HG03565 (cell line): ENCODE data around the gene ITPR3.

Source experiments
- ATAC-seq: cut with Tn5 transposase; IDR thresholded peaks from one replicate; pipeline ENCODE4 v1.9.1; 2021; ENCODE audit warnings: mild to moderate bottlenecking, moderate library complexity; ENCODE audit not compliant: unreplicated experiment

The ITPR3 gene

DNA sequence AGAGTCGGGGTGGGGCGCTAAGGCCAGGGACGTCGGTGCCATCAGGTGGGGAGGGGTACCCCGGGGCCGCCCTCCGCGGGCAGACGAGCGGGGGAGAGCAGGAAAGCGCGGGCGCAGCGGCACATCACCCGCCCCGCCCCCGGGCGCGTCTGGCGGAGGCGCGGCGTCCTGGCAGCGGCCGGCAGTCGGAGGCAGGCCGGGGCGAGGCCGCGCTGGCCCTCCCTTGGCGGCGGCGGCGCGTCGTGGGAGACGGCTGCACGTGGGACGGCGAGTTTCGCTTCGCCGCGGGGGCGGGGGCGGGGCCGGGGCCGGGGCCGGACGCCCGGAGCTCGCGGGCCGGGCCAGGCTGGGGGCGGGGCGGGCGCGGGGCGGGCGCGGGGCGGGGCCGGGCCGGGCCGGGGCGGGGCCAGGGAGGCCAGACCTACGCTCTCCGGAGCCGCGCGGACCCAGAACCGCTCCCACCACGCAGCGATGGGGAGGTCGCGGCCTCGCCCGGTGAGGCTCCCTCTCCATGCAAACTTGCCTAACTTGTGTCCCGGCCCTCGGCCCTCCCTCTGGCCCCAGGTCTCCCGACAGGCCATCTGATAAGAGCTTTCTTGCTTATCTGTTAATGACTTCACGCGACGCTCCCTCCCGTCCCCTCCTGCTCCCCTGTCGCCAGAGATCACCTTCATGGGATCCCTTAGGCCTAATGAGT, 12.5 kb downstream of the ITPR3 start:
- ATAC-seq: peak; percentile 54

DNA sequence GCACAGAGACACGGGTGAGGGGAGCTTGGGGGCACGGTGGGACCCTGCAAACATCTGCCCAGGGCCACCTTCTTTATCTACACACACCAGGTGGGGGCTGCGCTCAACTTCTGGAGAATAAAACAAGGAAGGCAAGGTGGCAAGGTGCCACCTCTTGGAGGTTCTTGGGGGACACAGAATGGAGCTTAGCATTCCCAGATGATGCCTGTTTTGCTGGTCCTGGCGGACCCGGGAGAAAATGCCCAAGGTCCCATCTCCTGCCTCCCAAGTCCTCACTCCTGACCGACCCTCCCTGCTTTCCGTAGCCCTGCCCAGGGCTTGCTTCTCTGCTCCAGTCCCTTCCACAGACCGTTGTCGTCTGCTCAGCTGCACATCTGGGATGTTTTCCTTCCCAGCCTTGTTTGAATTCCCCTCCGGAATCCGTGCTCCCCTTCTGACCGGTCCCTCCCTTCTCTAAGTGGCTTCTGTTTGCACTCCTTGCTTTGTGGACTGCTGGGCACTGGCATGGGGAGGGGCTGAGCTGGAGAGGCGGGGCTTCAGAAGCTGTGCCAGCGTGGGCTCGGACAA, 13.1 kb downstream of the ITPR3 start:
- ATAC-seq: no peak

DNA sequence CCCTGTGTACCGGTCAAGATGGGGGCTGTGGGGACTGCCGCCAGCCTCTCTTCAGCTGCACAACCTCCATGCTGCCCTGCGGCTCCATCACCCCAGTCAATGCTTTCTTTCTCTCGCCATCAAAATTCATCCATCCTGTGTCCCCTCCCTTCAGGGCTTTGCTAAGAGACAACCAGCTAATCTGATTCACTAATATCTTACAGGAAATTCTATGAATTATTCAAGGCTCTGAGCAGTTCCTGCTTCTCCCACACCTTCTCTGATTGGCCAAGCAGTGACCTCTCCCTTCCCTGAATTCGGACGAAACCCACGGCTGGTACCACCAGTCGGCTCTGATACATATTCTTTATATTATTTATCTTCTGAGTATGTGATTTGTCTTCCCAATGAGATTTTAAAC, 13.8 kb downstream of the ITPR3 start:
- ATAC-seq: no peak

DNA sequence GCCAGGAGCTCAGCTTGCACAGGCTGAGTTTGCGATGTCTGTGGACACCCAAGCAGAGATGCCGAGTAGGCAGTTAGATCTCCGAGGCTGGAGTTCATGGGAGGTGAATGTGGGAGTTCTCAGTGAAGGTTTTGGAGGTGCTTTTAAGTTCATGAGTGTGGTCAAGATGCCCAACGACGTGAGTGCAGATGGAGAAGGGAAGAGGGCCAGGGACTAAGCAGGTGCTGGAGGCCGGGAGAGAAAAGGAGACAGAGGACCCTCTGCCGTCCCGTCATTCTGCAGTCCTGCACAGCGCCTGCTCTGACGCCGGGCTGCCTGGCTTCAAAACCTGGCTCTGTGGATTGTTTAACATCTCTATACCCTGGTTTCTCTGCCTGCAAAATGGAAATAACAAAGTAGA, 15.5 kb downstream of the ITPR3 start:
- no peak for ATAC-seq

DNA sequence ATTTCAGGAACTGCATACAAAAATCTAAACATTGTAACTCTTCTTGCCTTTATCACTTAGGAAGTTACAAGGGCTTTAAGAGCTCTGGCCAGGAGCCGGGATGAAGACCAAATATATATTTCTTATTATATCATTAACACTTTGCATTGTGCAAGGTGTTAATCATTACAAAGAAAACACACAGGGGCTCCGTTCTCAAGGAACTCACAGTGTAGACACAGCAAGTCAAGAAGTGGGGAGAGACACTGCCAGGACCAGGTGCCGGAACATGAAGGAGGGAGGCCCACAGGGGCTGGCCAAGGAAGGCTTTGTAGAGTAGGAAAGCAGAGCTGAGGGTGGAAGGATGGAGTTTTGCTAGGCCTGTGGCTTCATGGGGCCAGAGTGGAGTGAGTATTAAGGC, 17.4 kb downstream of the ITPR3 start:
- no peak for ATAC-seq

DNA sequence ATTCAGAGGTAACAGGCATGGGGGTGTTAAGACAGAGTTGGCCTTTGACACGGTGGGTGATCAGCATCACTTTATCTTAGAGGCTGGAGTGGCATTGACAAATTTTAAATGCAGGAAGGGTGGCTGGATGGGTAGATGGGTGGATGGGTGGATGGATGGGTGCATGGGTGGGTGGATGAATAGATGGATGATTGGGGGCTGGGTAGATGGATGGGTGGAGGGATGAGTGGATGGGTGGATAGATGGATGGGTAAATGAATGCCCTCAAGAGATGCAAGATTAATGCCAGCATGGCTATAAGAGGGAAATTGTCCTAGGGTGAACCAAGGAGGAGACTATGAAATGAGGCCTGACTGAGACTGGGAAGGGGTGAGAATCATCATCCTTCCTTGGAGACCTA, 18.4 kb downstream of the ITPR3 start:
- ATAC-seq: no peak

DNA sequence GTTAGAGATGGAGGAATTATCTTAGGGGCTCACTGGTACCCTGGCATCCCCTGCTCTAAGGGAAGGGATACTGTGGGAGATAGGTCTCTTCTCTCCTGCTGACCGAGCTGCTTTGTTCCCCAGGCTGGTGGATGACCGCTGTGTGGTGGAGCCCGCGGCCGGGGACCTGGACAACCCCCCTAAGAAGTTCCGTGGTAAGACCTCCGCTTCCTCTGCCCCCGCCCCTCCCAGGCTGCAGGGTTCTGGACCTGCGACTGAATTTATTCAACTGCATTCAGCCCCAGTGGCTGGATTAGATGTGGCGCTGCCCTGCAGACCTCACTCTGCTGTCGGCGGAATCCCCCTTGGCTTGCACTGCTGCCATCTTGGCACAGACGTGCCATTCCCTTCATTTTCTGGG, 19.2 kb downstream of the ITPR3 start:
- no peak for ATAC-seq

DNA sequence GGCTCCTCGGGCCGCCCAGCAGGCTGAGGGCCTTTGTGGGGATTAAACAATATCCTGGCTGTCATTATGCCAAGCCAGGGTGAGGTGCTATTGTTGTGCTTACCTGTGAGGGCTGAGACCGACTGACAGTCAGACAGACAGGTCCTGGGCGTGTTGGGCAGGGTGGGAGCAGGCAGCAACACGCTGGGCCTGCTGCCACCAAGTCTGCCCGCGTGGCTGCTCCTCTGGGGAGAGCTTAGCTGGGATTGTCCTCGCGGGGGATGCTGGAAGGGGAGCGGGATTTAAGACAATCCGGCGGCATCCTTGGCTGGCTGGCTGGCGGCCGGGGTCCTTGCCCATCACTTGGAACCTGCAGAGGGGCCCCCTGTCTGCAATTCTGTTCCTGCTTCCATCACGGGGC, 20.0 kb downstream of the ITPR3 start:
- no peak for ATAC-seq

DNA sequence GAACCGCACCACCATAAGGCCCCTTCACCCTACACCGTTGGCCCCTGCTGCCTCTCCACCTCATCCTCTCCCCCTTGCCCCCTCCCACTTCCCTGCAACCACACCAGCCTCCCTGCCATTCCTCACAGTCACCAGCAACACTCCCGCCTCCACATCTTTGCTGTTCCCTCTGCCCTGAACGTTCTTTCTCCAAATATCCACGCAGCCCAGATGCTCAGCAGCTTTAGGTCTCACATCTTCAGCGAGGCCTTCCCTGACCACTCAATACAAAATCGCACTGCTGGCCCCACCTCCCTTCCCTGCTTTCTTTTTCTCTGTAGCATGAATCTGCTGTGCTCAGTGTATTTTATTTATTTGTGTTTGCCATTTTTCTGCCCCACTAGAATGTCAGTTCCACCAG, 20.5 kb downstream of the ITPR3 start:
- no peak for ATAC-seq

DNA sequence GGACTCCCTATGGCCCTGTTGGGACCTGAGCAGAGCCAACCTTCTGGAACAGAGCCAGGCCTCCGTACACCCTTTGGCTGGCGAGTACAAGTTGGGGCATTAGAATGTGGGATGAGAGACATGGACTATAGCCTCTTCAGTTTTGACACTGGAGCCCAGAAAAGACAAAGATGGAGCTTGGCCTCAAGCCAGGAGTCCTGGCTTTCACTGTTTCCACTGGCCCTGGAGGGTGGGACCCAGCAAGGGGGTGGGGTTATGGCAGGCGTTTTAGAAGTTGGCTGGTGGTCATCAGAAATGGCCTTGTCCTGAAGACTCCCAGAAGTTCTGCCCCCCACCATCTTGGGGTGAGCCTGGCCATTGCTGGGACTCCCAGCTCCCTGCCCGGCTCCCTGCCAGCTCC, 21.8 kb downstream of the ITPR3 start:
- no peak for ATAC-seq

DNA sequence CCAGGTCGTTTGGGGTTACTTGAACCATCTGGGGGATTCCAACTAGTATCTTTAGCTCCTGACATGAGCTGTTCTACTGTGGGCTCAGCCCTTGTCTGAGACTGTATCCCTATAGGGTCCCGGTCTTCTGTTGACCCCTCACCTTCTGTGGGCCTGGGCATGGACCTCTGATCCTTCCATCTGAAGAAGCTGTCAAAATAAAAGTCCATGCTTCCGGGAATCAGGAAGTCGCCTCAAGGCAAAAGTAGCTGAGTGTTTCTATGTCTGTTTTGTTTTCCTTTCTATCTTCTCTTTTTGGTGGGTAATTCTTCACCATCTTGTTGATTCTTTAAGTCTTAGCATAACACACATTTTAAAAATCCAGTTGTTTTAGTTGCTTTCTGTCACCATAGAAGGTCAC, 30.3 kb downstream of the ITPR3 start:
- ATAC-seq: no peak

DNA sequence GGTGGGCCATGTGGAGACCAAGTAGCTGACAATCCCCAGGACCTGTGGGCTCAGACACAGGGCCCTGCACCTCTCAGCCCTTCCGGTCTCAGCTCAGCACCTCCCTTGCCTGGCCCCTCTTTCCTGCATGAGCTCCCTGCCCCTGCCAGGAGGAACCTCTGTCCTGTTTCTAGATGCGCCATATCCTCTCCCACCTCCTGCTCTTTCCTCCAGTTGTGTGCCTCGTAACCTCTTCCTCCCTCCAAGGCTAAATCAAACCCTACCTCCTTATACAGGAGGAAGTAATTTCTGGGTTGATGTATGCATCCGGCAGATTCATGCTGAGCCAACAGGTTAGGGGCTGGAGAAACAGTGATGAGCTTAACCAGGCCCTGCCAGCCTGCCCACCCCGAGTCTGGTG, 30.9 kb downstream of the ITPR3 start:
- ATAC-seq: no peak

DNA sequence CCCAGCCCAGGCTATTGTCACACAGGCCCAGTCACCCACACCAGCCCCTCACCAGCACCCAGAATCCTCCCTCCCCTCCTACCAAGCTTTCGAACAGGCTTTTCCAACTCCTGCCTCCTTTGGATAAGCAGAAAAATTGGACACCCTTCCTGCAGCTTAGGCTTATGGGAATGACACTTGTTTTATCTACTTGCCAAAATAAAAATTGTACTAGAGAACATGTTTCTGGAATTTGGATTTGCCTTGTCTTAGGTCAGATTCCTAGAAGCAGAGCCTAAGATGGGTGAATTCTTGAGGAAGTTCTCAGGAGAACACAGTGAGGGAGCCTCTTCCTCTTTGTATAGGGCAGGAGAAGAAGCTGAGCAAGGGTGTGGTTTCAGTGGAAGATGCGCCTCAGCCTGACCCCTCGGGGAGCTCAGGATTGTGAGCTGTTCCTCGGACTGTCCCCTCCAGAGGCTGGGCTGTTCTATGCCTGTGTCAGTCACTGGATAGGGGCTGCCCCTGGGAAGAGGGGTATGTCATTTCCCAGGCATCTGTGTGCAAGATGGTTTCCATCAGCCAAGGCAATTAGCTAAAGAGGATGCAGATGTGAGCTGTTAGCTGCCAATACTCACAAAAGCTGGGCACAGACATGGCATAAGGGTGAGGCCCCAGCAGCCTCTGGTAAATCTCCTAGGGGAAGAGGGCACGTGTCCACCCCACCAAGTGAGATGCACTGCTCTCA, 33.9 kb downstream of the ITPR3 start:
- no peak for ATAC-seq

DNA sequence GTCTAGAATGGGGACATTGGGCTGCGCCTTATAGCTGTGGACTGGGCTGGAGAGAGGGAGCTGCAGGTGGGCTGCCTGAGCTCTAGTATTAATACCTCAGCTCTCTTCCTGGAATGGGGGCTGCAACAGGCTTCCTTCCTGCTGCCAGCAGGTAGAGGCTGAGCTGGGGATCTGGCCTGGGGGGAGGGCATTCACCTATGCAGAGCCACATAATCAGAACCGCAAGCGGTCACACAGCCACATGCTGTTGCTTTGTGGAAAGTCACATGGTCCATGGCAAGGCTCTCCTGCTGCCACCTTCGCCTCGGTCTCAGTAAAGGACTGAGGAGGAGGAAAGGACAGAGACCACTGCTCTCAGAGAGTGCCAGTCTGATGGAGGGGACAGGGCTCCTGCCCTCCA, 35.7 kb downstream of the ITPR3 start:
- ATAC-seq: no peak

DNA sequence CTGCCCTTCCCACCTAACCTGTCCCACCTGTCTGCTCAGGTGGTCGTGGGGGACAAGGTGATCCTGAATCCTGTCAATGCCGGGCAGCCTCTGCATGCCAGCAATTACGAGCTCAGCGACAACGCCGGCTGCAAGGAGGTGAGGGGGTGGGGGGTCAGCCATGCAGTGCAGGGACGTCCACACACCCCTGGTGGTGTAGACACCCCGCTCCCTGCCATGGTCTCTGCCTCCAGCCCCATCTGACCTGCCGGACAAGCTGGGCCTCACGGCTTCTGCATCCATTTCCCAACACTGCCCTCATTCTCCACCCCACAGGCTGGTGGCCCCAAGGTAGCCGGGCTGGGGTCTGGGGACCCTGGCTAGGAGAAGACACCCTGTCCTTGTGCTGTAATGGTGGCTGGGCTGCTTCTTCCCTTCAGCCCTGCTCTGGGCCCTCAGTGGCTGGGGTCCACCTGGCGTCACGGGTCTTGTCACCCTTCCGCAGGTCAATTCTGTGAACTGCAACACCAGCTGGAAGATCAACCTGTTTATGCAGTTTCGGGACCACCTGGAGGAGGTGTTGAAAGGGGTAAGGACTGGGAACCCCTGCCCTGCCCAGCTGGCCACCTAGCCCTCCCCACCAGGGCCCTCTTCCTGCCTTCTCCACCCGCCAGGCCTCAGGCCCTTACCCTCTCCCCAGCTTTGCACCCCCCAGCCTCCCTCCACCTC, 38.0 kb downstream of the ITPR3 start:
- no peak for ATAC-seq

DNA sequence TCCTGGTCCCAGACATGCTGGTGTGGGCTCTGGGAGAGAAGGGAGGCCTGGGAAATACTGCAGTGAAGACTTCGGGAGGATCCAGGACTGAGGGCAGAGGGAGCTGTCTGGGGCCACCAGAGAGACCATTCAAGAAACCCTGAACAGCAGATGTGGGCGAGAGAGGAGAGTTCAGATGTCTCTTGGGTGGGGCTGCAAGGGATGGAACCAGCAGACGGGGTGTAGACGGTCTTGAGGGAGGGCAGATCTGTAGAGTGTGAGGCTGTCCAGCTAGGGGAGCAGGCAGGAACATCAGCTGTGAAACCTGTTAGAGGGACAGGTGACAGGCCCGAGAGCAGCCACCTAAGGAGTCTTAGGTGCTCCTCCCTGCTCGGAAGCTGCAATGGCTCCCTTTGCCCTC, 38.9 kb downstream of the ITPR3 start:
- ATAC-seq: no peak

DNA sequence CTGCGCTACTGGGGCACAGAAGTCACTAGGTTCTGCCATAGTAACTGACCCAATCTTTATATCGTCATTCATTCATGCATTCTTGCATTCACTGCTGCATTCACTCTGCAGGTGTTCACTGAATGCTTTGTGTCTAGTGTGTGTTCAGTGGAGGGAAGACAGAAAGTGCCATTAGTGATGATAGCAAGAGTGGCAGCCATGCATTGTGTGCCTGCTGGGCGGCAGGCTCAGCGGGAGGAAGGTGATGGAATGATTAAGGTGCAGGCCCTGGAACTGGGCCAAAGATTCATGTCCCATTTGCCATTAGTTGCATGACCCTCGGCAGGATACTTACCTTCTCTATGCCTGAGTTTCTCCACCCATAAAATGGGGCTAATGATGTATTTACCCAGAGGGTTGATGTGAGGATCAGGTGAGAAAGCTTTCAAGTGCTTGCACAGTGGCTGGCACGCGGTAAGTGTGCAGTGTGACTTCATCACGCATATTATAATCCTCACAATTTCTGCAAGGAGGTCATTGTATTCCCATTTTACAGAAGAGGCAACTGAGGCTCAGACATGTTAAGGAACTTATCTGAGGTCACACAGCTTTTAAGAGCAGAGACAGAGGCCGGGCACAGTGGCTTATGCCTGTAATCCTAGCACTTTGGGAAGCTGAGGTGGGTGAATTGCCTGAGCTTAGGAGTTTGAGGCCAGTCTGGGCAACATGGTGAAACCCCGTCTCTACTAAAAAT, 40.1 kb downstream of the ITPR3 start:
- no peak for ATAC-seq

DNA sequence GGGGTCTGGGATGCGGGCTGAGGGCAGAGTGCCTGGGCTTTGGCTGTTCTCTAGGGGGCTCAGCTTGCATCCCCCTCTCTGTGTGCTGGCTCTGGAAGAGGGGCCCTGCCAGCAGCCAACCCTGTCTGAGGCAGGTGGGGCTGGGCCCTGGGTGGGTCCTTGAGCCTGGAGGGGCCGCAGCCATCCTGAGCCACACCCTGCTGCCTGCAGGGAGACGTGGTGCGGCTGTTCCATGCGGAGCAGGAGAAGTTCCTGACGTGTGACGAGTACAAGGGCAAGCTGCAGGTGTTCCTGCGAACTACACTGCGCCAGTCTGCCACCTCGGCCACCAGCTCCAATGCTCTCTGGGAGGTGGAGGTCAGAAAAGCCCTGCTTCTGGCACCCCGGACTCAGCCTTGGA, 41.2 kb downstream of the ITPR3 start:
- no peak for ATAC-seq

DNA sequence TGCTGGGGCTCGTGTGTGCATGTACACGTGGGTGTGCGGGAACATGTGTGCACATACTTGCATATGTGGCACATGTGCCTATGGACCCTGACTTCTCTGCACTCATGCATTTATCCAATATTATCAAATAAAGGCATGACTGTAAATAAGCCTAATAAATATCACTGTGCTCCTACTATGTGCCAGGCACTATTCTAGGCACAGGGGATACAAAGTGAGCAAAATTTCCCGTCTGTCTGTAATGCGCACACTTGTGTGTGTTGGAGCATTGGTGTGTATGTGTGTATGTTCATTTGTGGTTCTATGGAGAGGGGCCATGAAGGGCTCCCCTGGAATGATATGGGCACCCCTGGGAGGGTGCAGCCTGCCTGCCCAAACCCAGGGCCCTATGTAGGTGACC, 41.9 kb downstream of the ITPR3 start:
- no peak for ATAC-seq

DNA sequence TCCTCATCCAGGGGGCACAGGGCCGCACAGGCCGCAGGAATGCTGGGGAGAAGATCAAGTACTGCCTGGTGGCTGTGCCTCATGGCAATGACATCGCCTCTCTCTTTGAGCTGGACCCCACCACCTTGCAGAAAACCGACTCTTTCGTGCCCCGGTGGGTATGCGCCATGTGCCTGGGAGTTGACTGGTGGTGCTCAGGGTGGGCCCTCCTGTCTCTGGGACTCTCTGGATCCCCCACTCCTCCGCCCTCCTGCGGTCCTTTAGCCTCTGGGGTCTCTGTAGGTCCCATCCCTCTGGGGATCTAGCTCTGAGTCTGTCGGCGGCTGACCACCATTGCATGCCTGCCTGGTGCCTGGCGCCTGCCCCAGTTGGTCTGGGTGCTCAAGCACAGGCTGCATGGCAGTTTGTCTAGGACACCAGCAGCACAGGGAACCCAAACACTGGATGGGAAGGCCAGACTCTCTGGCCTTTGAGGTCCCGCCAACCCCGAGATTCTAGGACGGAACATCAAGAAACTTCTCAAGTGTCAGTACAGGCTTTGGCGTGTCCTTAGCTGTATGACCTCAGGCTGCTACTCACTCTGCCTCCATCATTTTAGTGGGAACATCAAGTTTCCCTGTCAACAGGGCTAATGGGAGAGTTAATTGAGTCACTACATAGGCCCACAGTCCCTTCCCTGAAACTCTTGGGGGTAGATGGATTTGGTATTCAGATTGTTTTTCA, 42.8 kb downstream of the ITPR3 start:
- no peak for ATAC-seq
